ENCODE results near the gene DGUOK.

DGUOK gene

GRCh38 chr2:73889206-73889605 is 37.5 kb upstream of the DGUOK start:
- DNase-seq (ENCODE audit: low read depth): no peak
- TF ChIP-seq, protein P1, sequence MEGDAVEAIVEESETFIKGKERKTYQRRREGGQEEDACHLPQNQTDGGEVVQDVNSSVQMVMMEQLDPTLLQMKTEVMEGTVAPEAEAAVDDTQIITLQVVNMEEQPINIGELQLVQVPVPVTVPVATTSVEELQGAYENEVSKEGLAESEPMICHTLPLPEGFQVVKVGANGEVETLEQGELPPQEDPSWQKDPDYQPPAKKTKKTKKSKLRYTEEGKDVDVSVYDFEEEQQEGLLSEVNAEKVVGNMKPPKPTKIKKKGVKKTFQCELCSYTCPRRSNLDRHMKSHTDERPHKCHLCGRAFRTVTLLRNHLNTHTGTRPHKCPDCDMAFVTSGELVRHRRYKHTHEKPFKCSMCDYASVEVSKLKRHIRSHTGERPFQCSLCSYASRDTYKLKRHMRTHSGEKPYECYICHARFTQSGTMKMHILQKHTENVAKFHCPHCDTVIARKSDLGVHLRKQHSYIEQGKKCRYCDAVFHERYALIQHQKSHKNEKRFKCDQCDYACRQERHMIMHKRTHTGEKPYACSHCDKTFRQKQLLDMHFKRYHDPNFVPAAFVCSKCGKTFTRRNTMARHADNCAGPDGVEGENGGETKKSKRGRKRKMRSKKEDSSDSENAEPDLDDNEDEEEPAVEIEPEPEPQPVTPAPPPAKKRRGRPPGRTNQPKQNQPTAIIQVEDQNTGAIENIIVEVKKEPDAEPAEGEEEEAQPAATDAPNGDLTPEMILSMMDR (IDR thresholded peaks at IDR 0.05; ENCODE audit: low read depth, low read length, missing control alignments): no peak
- no peak overlapping the region for H3K4me3 ChIP-seq (ENCODE audit: low read depth, low read length)

DNA sequence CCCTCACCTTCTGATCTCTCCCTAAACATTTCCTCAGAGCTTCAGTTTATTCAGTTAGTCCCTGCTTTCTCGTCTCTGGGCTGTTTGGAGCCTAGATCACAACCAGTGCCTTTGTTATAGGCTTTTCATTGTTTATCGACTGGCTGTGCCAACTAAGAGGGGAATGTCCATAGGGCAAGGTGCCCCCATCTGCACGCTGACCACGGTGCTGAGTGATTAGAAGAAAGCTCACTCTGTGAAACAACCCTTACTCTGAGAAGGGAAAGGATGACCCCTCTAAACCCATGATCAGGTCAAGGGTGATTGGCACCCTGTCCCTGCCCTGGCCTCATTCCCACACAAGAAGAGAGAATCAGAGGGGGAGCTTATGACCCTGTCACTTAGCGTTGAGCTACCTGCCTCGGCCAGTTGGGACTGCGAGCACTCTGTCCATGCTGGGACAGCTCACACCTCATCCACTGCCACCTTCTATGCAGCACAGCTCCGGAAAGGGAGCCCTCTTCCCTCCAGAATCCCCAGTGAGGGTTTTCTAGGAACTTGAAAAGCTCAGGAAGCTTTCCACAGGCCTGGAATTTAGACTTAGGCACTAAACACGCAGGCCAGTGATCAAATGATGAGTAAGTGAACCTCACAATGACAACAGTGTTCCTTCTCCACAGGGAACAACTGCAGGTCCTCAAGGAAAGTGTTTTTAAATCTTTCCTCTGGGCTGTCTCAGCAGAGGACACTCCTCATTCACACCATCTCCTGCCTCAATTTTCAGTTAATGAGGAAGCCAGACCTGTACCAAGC is 36.2 kb upstream of the DGUOK start:
- H3K4me3 ChIP-seq (ENCODE audit: low read depth, low read length): no peak overlapping the region
- TF ChIP-seq, protein P1 (IDR thresholded peaks at IDR 0.05; ENCODE audit: low read depth, low read length, missing control alignments): no peak
- no peak for DNase-seq (ENCODE audit: low read depth)

DNA sequence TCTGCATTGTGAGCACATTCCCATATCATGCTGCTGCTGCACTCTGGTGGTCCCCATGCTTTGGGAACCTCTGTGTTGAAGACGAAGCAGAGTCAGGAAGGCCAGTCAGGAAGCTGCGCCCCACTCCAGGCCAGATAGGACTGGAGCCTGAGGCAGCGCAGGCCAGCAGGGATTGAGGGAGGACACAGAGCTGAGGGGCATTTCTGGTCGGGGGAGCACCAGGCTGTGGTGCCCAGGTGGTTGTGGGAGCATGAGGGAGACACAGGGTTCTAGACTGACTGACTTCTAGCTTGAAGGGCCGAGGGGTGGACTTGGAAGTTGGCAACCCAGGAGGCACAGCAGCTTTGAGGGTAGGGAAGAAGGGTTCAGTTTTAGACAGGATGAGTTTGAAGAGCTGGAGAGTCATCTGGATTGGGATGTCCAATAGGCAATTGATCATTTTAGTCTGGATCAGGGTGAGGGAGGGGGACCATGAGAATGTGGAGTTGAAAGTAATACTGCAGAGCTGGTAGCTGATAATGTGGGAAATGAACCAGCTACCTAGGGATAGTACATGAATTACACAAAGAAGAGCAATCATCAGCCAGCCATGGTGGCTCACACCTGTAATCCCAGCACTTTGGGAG is 35.3 kb upstream of the DGUOK start:
- DNase-seq (ENCODE audit: low read depth): no peak
- TF ChIP-seq, protein P1 (IDR thresholded peaks at IDR 0.05; ENCODE audit: low read depth, low read length, missing control alignments): no peak
- H3K4me3 ChIP-seq (ENCODE audit: low read depth, low read length): no peak overlapping the region

GRCh38 chr2:73892631-73893329 is 33.9 kb upstream of the DGUOK start, which contains the start of gene ACTG2:
Gene ACTG2, plus strand, starts transcription at chr2:73893008. Its CDS starts 8,304 bp downstream, at chr2:73901312.
- no peak within 1 kb of the TSS for H3K4me3 ChIP-seq (ENCODE audit: low read depth, low read length)
- TF ChIP-seq, protein P1 (IDR thresholded peaks at IDR 0.05; ENCODE audit: low read depth, low read length, missing control alignments): no peak
- DNase-seq (ENCODE audit: low read depth): no peak

GRCh38 chr2:73893764-73894474 is 32.8 kb upstream of the DGUOK start:
- TF ChIP-seq, protein P1 (IDR thresholded peaks at IDR 0.05; ENCODE audit: low read depth, low read length, missing control alignments): no peak
- no peak for DNase-seq (ENCODE audit: low read depth)
- no peak overlapping the region for H3K4me3 ChIP-seq (ENCODE audit: low read depth, low read length)

GRCh38 chr2:73894475-73894850 is 32.2 kb upstream of the DGUOK start:
- no peak overlapping the region for H3K4me3 ChIP-seq (ENCODE audit: low read depth, low read length)
- no peak for DNase-seq (ENCODE audit: low read depth)
- TF ChIP-seq, protein P1 (IDR thresholded peaks at IDR 0.05; ENCODE audit: low read depth, low read length, missing control alignments): no peak
